ENCODE data around the gene P2RX4.

DNA sequence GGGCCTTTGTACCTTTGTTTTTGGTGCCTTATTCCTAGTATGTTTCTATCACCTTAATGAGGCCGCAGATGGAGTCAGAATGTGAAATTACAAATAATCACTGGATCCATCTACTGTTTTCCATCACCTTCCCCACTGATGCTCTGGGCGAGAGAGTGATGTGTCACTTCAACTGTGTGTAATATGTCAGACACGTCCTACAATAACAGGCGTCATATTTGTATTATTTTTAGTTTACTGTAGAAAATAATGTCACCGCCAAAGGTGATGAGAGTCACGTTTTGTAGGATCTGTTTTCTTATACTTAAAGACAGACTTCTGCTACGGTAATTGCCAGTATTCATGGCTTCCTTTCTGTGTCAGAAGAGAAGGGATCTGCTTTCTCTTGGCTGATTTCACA, 22.4 kb upstream of the P2RX4 start:
- TF ChIP-seq TAF1 (IDR thresholded peaks at IDR 0.05; ENCODE audit: borderline replicate concordance, low read depth, low read length) (no peak), POLR2AphosphoS5 (IDR thresholded peaks at IDR 0.05; ENCODE audit: low read depth, low read length) (no peak)
